SK-N-SH (cell line): ENCODE results near the gene CUL3. TPM values are rescaled to one million over a fixed set of nuclear protein-coding genes. Genes with fewer than 3 reads are reported as not detected.

ENCODE experiments used
- CTCF ChIA-PET: fragments of 300-600, 350-600 bp; formaldehyde crosslinking; extraction: SDS; loops from one replicate; lab custom pipeline; 2021; lab: Yijun Ruan, JAX
- POLR2A ChIA-PET: fragments of 350-600 bp; sonication (Branson Sonifier 250); formaldehyde crosslinking; extraction: SDS; loops from one replicate; lab custom pipeline; 2020; ENCODE audit warnings: antibody characterized with exemption, inconsistent platforms; lab: Yijun Ruan, JAX
- DNase-seq: peaks from one replicate; pipeline ENCODE4 v3.0.0; 2012
- H2AFZ ChIP-seq: fragments of 200-600 bp; sonication (generic); 2 replicates; pipeline ENCODE4 v1.8.1; 2016; ENCODE audit warnings: antibody characterized with exemption, mild to moderate bottlenecking, low read depth
- H3F3A ChIP-seq: fragments of 200-600 bp; sonication (generic); replicated peaks from 2 replicates; pipeline ENCODE3; 2016; ENCODE audit warnings: antibody characterized with exemption, mild to moderate bottlenecking; ENCODE audit not compliant: insufficient read depth
- H3K27ac ChIP-seq, 2 experiments: fragments of 200-500 bp in 1 of 2; fragments of 200-600 bp in 1 of 2; sonication (Bioruptor generic) in 1 of 2; sonication (generic), shearing (Covaris generic) in 1 of 2; 2 replicates each; pipeline versions ENCODE4 v1.5.1 to v1.6.1; 2014 to 2016; ENCODE audit warnings: low read depth in 2 of 2, inconsistent platforms in 1 of 2, low read length in 1 of 2, mild to moderate bottlenecking in 1 of 2, mixed read lengths in 1 of 2
- H3K27me3 ChIP-seq: fragments of 200-600 bp; sonication (generic), shearing (Covaris generic); 2 replicates; pipeline ENCODE4 v1.6.1; 2016; ENCODE audit warnings: mixed run types; ENCODE audit not compliant: insufficient read depth
- H3K36me3 ChIP-seq, 2 experiments: fragments of 200-500 bp in 1 of 2; fragments of 200-600 bp in 1 of 2; sonication (Bioruptor generic) in 1 of 2; sonication (generic) in 1 of 2; replicated peaks in 1 of 2; 2 replicates each; pipeline versions ENCODE3 to v1.5.1; 2014 to 2016; ENCODE audit warnings: low read length in 1 of 2, mild to moderate bottlenecking in 1 of 2; ENCODE audit not compliant: insufficient read depth in 2 of 2, control insufficient read depth in 1 of 2
- H3K4me1 ChIP-seq, 2 experiments: fragments of 200-500 bp in 1 of 2; fragments of 200-600 bp in 1 of 2; sonication (Bioruptor generic) in 1 of 2; sonication (generic), shearing (Covaris generic) in 1 of 2; 2 replicates each; pipeline versions ENCODE4 v1.5.1 to v1.6.1; 2014 to 2016; ENCODE audit warnings: low read depth in 1 of 2, low read length in 1 of 2, mixed run types in 1 of 2; ENCODE audit not compliant: insufficient read depth in 2 of 2, control insufficient read depth in 1 of 2
- H3K4me2 ChIP-seq: fragments of 200-600 bp; sonication (generic), shearing (Covaris generic); 2 replicates; pipeline ENCODE4 v1.6.1; 2017; ENCODE audit warnings: mixed run types
- H3K4me3 ChIP-seq, 2 experiments: fragments of 200-500 bp in 1 of 2; fragments of 200-600 bp in 1 of 2; sonication (Bioruptor generic) in 1 of 2; sonication (generic), shearing (Covaris generic) in 1 of 2; 2 replicates each; pipeline versions ENCODE4 v1.5.1 to v1.8.1; 2014 to 2016; ENCODE audit warnings: low read depth in 2 of 2, inconsistent platforms in 1 of 2, low read length in 1 of 2, mild to moderate bottlenecking in 1 of 2, mixed read lengths in 1 of 2, moderate library complexity in 1 of 2
- H3K79me2 ChIP-seq: fragments of 200-600 bp; sonication (generic); 2 replicates; pipeline ENCODE4 v1.8.1; 2017; ENCODE audit warnings: mild to moderate bottlenecking; ENCODE audit not compliant: insufficient read depth
- H3K9ac ChIP-seq: fragments of 200-600 bp; sonication (generic); 2 replicates; pipeline ENCODE4 v1.6.1; 2017; ENCODE audit warnings: mixed run types
- H3K9me2 ChIP-seq: fragments of 200-600 bp; sonication (generic); 2 replicates; pipeline ENCODE4 v1.6.1; 2017; ENCODE audit warnings: mixed run types
- H3K9me3 ChIP-seq: fragments of 200-600 bp; sonication (generic); 2 replicates; pipeline ENCODE4 v1.6.1; 2017; ENCODE audit warnings: mixed run types, mild to moderate bottlenecking, moderate library complexity
- H4K20me1 ChIP-seq: fragments of 200-600 bp; sonication (generic); 2 replicates; pipeline ENCODE4 v1.6.1; 2017; ENCODE audit warnings: mild to moderate bottlenecking, mixed run types; ENCODE audit not compliant: insufficient read depth
- EP300 ChIP-seq, 2 experiments: IDR thresholded peaks; 2 replicates each; pipeline versions ENCODE4 v1.4.0 to v1.6.1; 2012; ENCODE audit warnings: borderline replicate concordance in 1 of 2, low read depth in 1 of 2, low read length in 1 of 2
- GABPA ChIP-seq: IDR thresholded peaks from 2 replicates; pipeline ENCODE4 v1.4.0; 2012; ENCODE audit warnings: low read depth, mild to moderate bottlenecking
- JUND ChIP-seq: IDR thresholded peaks from 2 replicates; pipeline ENCODE4 v1.4.0; 2012
- NFIC ChIP-seq: IDR thresholded peaks from 2 replicates; pipeline ENCODE4 v1.4.0; 2012; ENCODE audit warnings: borderline replicate concordance
- NRF1 ChIP-seq: IDR thresholded peaks from 2 replicates; pipeline ENCODE4 v1.6.1; 2012; ENCODE audit warnings: low read depth, mild to moderate bottlenecking, low read length
- RFX5 ChIP-seq: IDR thresholded peaks from 2 replicates; pipeline ENCODE4 v1.6.1; 2012; ENCODE audit warnings: mild to moderate bottlenecking, improper control_type of control experiment, low read length
- TAF1 ChIP-seq: IDR thresholded peaks from 2 replicates; pipeline ENCODE4 v1.6.1; 2012; ENCODE audit warnings: low read depth, mild to moderate bottlenecking, low read length, moderate library complexity, borderline replicate concordance
- YY1 ChIP-seq: IDR thresholded peaks from 2 replicates; pipeline ENCODE4 v1.4.0; 2012; ENCODE audit warnings: low read depth, mild to moderate bottlenecking
- WGBS: methylation state at CpG from one replicate; pipeline ENCODE4 v1.1.6; 2017; ENCODE audit warnings: low lambda C conversion rate; 5-methylcytosine and 5-hydroxymethylcytosine counted together
- polyA plus RNA-seq, 3 experiments: library from polyadenylated mRNA; depleted of rRNA; stranded (reverse); fragments of >200 nt; gene quantifications; 2 replicates each; pipeline ENCODE4 v1.2.3, GENCODE V29; 2012
- TF ChIP-seq, protein P1 (sequence below): IDR thresholded peaks from 2 replicates; pipeline ENCODE4 v1.4.0; 2012; ENCODE audit warnings: low read depth, borderline replicate concordance
- TF ChIP-seq, protein P2 (sequence below): fragments of 150-350 bp; IDR thresholded peaks from 2 replicates; pipeline ENCODE4 v1.6.1; 2017; ENCODE audit warnings: antibody characterized with exemption, low read length, low read depth, borderline replicate concordance
- TF ChIP-seq, protein P3 (sequence below): IDR thresholded peaks from 2 replicates; pipeline ENCODE4 v1.4.0; 2012; ENCODE audit warnings: low read depth, borderline replicate concordance
- TF ChIP-seq, protein P4 (sequence below): IDR thresholded peaks from 2 replicates; pipeline ENCODE4 v1.4.0; 2012; ENCODE audit warnings: low read depth
- TF ChIP-seq, protein P5 (sequence below): fragments of 200-600 bp; sonication (generic); IDR thresholded peaks from 2 replicates; pipeline ENCODE4 v1.6.1; 2017; ENCODE audit warnings: antibody characterized with exemption, mild to moderate bottlenecking, moderate library complexity

Gene CUL3
- polyA plus RNA-seq, 1 of the 3 experiments (the other 2 are of a cell fraction): 17.3 TPM

DNA sequence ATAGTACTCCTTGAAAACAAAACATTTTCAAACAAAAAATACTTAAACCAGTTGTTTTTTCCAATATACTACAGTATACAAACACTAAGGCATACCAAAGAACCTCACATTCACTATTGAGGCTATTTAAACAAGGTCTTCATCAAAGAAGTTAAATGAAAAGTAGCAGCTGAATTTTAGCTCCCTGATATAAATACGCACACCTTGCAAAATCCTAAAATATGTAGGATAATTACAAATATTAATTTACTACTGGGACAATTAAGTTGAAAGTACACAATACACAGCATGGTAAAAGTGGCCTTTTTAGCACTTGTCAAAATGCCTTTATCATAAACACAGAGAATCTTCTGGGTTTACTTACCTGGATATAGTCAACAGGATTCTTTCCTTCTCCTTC, 78.7 kb downstream of the CUL3 start (continued):
- TF ChIP-seq RFX5 (no peak), NFIC (no peak), JUND (no peak), TAF1 (no peak), NRF1 (no peak)
- TF ChIP-seq, protein P1, sequence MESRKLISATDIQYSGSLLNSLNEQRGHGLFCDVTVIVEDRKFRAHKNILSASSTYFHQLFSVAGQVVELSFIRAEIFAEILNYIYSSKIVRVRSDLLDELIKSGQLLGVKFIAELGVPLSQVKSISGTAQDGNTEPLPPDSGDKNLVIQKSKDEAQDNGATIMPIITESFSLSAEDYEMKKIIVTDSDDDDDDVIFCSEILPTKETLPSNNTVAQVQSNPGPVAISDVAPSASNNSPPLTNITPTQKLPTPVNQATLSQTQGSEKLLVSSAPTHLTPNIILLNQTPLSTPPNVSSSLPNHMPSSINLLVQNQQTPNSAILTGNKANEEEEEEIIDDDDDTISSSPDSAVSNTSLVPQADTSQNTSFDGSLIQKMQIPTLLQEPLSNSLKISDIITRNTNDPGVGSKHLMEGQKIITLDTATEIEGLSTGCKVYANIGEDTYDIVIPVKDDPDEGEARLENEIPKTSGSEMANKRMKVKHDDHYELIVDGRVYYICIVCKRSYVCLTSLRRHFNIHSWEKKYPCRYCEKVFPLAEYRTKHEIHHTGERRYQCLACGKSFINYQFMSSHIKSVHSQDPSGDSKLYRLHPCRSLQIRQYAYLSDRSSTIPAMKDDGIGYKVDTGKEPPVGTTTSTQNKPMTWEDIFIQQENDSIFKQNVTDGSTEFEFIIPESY: no peak
- TF ChIP-seq, protein P2, sequence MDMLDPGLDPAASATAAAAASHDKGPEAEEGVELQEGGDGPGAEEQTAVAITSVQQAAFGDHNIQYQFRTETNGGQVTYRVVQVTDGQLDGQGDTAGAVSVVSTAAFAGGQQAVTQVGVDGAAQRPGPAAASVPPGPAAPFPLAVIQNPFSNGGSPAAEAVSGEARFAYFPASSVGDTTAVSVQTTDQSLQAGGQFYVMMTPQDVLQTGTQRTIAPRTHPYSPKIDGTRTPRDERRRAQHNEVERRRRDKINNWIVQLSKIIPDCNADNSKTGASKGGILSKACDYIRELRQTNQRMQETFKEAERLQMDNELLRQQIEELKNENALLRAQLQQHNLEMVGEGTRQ: no peak
- TF ChIP-seq, all 33 proteins: peak for 0

DNA sequence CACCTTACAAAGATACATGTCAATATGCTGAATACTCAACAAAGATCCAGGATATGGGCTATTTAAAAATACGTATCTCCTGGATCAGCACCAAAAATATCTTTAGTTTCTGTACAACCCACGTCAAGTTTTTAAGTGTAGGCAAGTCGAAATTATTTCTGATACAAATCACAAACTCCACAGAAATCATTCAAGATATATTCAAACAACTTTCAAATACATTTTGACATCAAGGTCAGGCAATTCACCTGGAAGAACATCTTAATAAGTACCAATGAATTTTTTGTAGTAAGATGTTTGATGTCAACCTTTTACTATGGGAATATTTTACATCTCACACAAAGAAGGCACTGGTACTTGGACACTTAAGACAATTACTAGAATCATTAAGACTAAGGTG, 86.2 kb downstream of the CUL3 start:
- Histone ChIP-seq H2AFZ (no peak overlapping the region), H3K9me3 (no peaks in the 10 kb centered on the region), H3F3A (peaks cover 8% of the 10 kb centered on the region), H3K9ac (no peak overlapping the region), H4K20me1 (no peaks in the 10 kb centered on the region), H3K9me2 (no peaks in the 10 kb centered on the region; the same call in 1 of the 2 replicates), H3K27ac (no peak overlapping the region), H3K79me2 (peaks cover 6% of the 10 kb centered on the region), H3K4me1 (no peaks in the 10 kb centered on the region; a peak in 2 of 4 replicates), H3K4me2 (no peak overlapping the region), H3K4me3 (no peak overlapping the region), H3K36me3 (peaks cover 88 to 95% of the 10 kb centered on the region in 2 experiments), H3K27me3 (no peaks in the 10 kb centered on the region)
- ChIA-PET POLR2A (no interaction called here), CTCF (no interaction called here)
- 93% methylated on average over 3 of the region's 3 CpGs for WGBS
- DNase-seq: no peak
- TF ChIP-seq, protein P3, sequence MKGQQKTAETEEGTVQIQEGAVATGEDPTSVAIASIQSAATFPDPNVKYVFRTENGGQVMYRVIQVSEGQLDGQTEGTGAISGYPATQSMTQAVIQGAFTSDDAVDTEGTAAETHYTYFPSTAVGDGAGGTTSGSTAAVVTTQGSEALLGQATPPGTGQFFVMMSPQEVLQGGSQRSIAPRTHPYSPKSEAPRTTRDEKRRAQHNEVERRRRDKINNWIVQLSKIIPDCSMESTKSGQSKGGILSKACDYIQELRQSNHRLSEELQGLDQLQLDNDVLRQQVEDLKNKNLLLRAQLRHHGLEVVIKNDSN: no peak
- TF ChIP-seq, protein P4, sequence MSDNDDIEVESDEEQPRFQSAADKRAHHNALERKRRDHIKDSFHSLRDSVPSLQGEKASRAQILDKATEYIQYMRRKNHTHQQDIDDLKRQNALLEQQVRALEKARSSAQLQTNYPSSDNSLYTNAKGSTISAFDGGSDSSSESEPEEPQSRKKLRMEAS: no peak
- TF ChIP-seq, protein P5, sequence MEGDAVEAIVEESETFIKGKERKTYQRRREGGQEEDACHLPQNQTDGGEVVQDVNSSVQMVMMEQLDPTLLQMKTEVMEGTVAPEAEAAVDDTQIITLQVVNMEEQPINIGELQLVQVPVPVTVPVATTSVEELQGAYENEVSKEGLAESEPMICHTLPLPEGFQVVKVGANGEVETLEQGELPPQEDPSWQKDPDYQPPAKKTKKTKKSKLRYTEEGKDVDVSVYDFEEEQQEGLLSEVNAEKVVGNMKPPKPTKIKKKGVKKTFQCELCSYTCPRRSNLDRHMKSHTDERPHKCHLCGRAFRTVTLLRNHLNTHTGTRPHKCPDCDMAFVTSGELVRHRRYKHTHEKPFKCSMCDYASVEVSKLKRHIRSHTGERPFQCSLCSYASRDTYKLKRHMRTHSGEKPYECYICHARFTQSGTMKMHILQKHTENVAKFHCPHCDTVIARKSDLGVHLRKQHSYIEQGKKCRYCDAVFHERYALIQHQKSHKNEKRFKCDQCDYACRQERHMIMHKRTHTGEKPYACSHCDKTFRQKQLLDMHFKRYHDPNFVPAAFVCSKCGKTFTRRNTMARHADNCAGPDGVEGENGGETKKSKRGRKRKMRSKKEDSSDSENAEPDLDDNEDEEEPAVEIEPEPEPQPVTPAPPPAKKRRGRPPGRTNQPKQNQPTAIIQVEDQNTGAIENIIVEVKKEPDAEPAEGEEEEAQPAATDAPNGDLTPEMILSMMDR: no peak
- TF ChIP-seq TAF1 (no peak), YY1 (no peak), GABPA (no peak), EP300 (IDR thresholded peaks at IDR 0.05; ENCODE audit: borderline replicate concordance in 1 of 2, low read depth in 1 of 2, low read length in 1 of 2) (no peak)
